Right lobe of liver (tissue), 4 donors: ENCODE data around the gene APIP.

Experiments
- POLR2A ChIP-seq: fragments of 450-650 bp; IDR thresholded peaks from one replicate; pipeline ENCODE4 v1.6.1; 2017; ENCODE audit warnings: antibody characterized with exemption, mild to moderate bottlenecking
- TF ChIP-seq, protein P1 (sequence below), 4 donors: fragments of 200-600 bp in 3 of 4; fragments of 450-650 bp in 1 of 4; IDR thresholded peaks; one replicate each; pipeline versions ENCODE4 v1.5.1 to v1.8.0; 2016 to 2022; ENCODE audit warnings: antibody characterized with exemption in 4 of 4, mild to moderate bottlenecking in 2 of 4
- donor health status: DM: no; HTN: no; CAD: no.
- donor health status: DM: no; HTN: no; CAD: no.
- donor health status: DM: no; HTN: yes; CAD: no.

DNA sequence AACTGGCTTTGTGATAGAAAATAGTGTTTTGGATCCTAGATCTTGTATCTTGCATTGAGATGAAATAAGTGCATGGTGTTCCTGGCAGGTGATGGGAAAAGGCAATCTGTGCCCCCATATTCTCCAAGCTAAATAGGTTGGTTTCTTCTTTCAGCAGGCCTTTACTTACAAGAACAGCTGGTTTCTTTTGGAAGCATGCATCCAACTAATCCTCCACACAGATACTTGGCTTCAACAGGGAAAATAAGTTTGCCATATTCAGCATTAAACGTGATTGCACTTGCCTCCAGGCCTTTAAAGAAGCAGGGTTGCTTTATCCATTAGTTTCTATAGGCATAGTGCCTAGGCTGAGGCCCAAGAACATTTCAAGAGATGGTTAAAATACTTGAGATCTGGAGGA is 59.9 kb downstream of the APIP start:
- TF ChIP-seq, protein P1, sequence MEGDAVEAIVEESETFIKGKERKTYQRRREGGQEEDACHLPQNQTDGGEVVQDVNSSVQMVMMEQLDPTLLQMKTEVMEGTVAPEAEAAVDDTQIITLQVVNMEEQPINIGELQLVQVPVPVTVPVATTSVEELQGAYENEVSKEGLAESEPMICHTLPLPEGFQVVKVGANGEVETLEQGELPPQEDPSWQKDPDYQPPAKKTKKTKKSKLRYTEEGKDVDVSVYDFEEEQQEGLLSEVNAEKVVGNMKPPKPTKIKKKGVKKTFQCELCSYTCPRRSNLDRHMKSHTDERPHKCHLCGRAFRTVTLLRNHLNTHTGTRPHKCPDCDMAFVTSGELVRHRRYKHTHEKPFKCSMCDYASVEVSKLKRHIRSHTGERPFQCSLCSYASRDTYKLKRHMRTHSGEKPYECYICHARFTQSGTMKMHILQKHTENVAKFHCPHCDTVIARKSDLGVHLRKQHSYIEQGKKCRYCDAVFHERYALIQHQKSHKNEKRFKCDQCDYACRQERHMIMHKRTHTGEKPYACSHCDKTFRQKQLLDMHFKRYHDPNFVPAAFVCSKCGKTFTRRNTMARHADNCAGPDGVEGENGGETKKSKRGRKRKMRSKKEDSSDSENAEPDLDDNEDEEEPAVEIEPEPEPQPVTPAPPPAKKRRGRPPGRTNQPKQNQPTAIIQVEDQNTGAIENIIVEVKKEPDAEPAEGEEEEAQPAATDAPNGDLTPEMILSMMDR (IDR thresholded peaks at IDR 0.05): no peak
- TF ChIP-seq POLR2A: no peak
